Karpas-422 (cell line): ENCODE measurements around the gene PEX16. TPM values are rescaled to one million over a fixed set of nuclear protein-coding genes. Genes with fewer than 3 reads are reported as not detected.

Experiments used
- DNase-seq: peaks from one replicate; pipeline ENCODE4 v3.0.0-alpha.2; 2015
- H2AFZ ChIP-seq: fragments of 200-600 bp; sonication (generic); 2 replicates; pipeline ENCODE4 v1.6.1; 2014; ENCODE audit warnings: antibody characterized with exemption, low read length, mixed read lengths
- H3K27ac ChIP-seq: fragments of 200-600 bp; sonication (generic); 2 replicates; pipeline ENCODE4 v1.5.1; 2014; ENCODE audit warnings: mild to moderate bottlenecking, low read length, moderate library complexity
- H3K27me3 ChIP-seq: fragments of 200-600 bp; sonication (generic); 2 replicates; pipeline ENCODE4 v1.6.1; 2014; ENCODE audit warnings: low read length, mixed read lengths
- H3K36me3 ChIP-seq: fragments of 200-600 bp; sonication (generic); 2 replicates; pipeline ENCODE4 v1.6.1; 2014; ENCODE audit warnings: low read length, mixed read lengths; ENCODE audit not compliant: insufficient read depth
- H3K4me1 ChIP-seq: fragments of 200-600 bp; sonication (generic); 2 replicates; pipeline ENCODE4 v1.6.1; 2014; ENCODE audit warnings: mild to moderate bottlenecking, low read length, mixed read lengths
- H3K4me2 ChIP-seq: fragments of 200-600 bp; sonication (generic); 2 replicates; pipeline ENCODE4 v1.6.1; 2014; ENCODE audit warnings: low read length, low read depth, mild to moderate bottlenecking; ENCODE audit not compliant: poor library complexity, severe bottlenecking
- H3K4me3 ChIP-seq: fragments of 200-600 bp; sonication (generic); 2 replicates; pipeline ENCODE4 v1.5.1; 2014; ENCODE audit warnings: mild to moderate bottlenecking, antibody characterized with exemption, low read length, mixed read lengths
- H3K79me2 ChIP-seq: fragments of 200-600 bp; sonication (generic); 2 replicates; pipeline ENCODE4 v1.6.1; 2014; ENCODE audit warnings: mild to moderate bottlenecking, low read length, mixed read lengths
- H3K9ac ChIP-seq: fragments of 200-600 bp; sonication (generic); 2 replicates; pipeline ENCODE4 v1.6.0; 2014; ENCODE audit warnings: low read length
- H3K9me2 ChIP-seq: fragments of 200-600 bp; sonication (generic), shearing (Covaris generic); replicated peaks from 2 replicates; pipeline ENCODE4 v1.6.0; 2014; ENCODE audit warnings: mild to moderate bottlenecking, low read length, moderate library complexity; ENCODE audit not compliant: insufficient read depth
- H3K9me3 ChIP-seq: fragments of 300-700, 200-600 bp; sonication (generic); 2 replicates; pipeline ENCODE4 v1.6.1; 2014; ENCODE audit warnings: low read length, mixed read lengths
- H4K20me1 ChIP-seq: fragments of 200-600 bp; sonication (generic); 2 replicates; pipeline ENCODE4 v1.6.1; 2014; ENCODE audit warnings: mild to moderate bottlenecking, antibody characterized with exemption, low read length, low read depth; ENCODE audit not compliant: insufficient read depth
- total RNA-seq: library from RNA; depleted of rRNA; stranded (reverse); fragments of >200 nt; shearing (Covaris generic); gene quantifications from 2 replicates; pipeline ENCODE4 v1.2.3, GENCODE V29; 2014; ENCODE audit warnings: low replicate concordance; rRNA removed

Gene PEX16
- total RNA-seq, result 83.3 and 89.3 TPM in 2 replicates

GRCh38 chr11:45917623-45918330 is at the start of gene PEX16:
Gene PEX16, minus strand, starts transcription at chr11:45917877. Its CDS starts 66 bp downstream, at chr11:45917811.
- peak within 1 kb of the TSS; percentile 76 for H3K27ac ChIP-seq
- H3K9me2 ChIP-seq, result no peaks in the 10 kb centered on the region

GRCh38 chr11:45964911-45965389 is 47.3 kb upstream of the PEX16 start:
- peaks cover 7% of the 10 kb centered on the region for H3K4me1 ChIP-seq
- H3K9me2 ChIP-seq, result no peaks in the 10 kb centered on the region
- peak overlapping the region; percentile 22 for H3K4me2 ChIP-seq
- no peaks in the 10 kb centered on the region for H3K9me3 ChIP-seq
- peaks cover 29% of the 10 kb centered on the region for H3K36me3 ChIP-seq
- peaks cover 3% of the 10 kb centered on the region; the same call in 1 of the 2 replicates for H3K79me2 ChIP-seq
- no peak overlapping the region for H3K4me3 ChIP-seq
- no peak overlapping the region for H2AFZ ChIP-seq
- H3K27ac ChIP-seq, result no peak overlapping the region
- no peaks in the 10 kb centered on the region for H4K20me1 ChIP-seq
- H3K9ac ChIP-seq, result no peak overlapping the region
- DNase-seq, result peak; percentile 93
- H3K27me3 ChIP-seq, result no peaks in the 10 kb centered on the region

More at GRCh38 chr11:45917623-45918330, at the start of gene PEX16:
- Histone ChIP-seq H3K9me3 (no peaks in the 10 kb centered on the region), H4K20me1 (peaks cover 4% of the 10 kb centered on the region; the same call in 1 of the 2 replicates), H2AFZ (peak within 1 kb of the TSS; percentile 67; the same call in 1 of the 2 replicates), H3K36me3 (no peaks in the 10 kb centered on the region; the same call in none of the 2 replicates), H3K27me3 (no peaks in the 10 kb centered on the region), H3K4me1 (peaks cover 32% of the 10 kb centered on the region), H3K4me2 (peak within 1 kb of the TSS; percentile 94), H3K9ac (peak within 1 kb of the TSS; percentile 97), H3K4me3 (peak within 1 kb of the TSS; percentile 95), H3K79me2 (peaks cover 25% of the 10 kb centered on the region)
- peak; percentile 99 for DNase-seq

GRCh38 chr11:45961751-45962240 is 44.1 kb upstream of the PEX16 start:
- Histone ChIP-seq H3K4me2 (no peak overlapping the region), H4K20me1 (no peaks in the 10 kb centered on the region), H3K27ac (no peak overlapping the region), H3K4me3 (no peak overlapping the region), H3K9me2 (no peaks in the 10 kb centered on the region), H3K9ac (no peak overlapping the region), H3K36me3 (peaks cover 31% of the 10 kb centered on the region), H3K4me1 (peaks cover 7% of the 10 kb centered on the region), H3K9me3 (no peaks in the 10 kb centered on the region), H3K79me2 (peaks cover 16% of the 10 kb centered on the region), H3K27me3 (no peaks in the 10 kb centered on the region), H2AFZ (no peak overlapping the region)
- DNase-seq, result no peak

- H3K4me1 ChIP-seq, result peaks cover 7% of the 10 kb centered on the region
- no peak overlapping the region for H2AFZ ChIP-seq
- H3K4me3 ChIP-seq, result no peak overlapping the region
- H3K9me3 ChIP-seq, result no peaks in the 10 kb centered on the region
- no peak for DNase-seq
- H4K20me1 ChIP-seq, result no peaks in the 10 kb centered on the region
- H3K4me2 ChIP-seq, result no peak overlapping the region
- peaks cover 35% of the 10 kb centered on the region for H3K36me3 ChIP-seq
- no peaks in the 10 kb centered on the region for H3K27me3 ChIP-seq
- no peak overlapping the region for H3K27ac ChIP-seq
- no peak overlapping the region for H3K9ac ChIP-seq
- no peaks in the 10 kb centered on the region for H3K9me2 ChIP-seq
- peaks cover 16% of the 10 kb centered on the region for H3K79me2 ChIP-seq
Observed at GRCh38 chr11:45960387-45961095, 42.9 kb upstream of the PEX16 start.

GRCh38 chr11:45959851-45960250 is 42.2 kb upstream of the PEX16 start:
- H3K4me2 ChIP-seq, result no peak overlapping the region
- no peak overlapping the region for H3K9ac ChIP-seq

GRCh38 chr11:45949992-45950407 is 32.3 kb upstream of the PEX16 start:
- H3K79me2 ChIP-seq, result no peaks in the 10 kb centered on the region
- H3K36me3 ChIP-seq, result peaks cover 29% of the 10 kb centered on the region; the same call in 1 of the 2 replicates
- H3K9me3 ChIP-seq, result no peaks in the 10 kb centered on the region
- no peak for DNase-seq
- no peak overlapping the region for H3K4me2 ChIP-seq
- no peaks in the 10 kb centered on the region for H3K9me2 ChIP-seq
- H3K27ac ChIP-seq, result no peak overlapping the region
- no peaks in the 10 kb centered on the region for H4K20me1 ChIP-seq
- H3K4me3 ChIP-seq, result no peak overlapping the region
- H3K4me1 ChIP-seq, result peaks cover 21% of the 10 kb centered on the region
- no peaks in the 10 kb centered on the region for H3K27me3 ChIP-seq
- H2AFZ ChIP-seq, result no peak overlapping the region
- no peak overlapping the region for H3K9ac ChIP-seq

More at GRCh38 chr11:45959851-45960250, 42.2 kb upstream of the PEX16 start:
- Histone ChIP-seq H3K79me2 (peaks cover 16% of the 10 kb centered on the region), H3K27ac (no peak overlapping the region), H4K20me1 (no peaks in the 10 kb centered on the region), H3K4me1 (peaks cover 3% of the 10 kb centered on the region), H3K27me3 (no peaks in the 10 kb centered on the region), H3K4me3 (no peak overlapping the region), H2AFZ (no peak overlapping the region), H3K9me2 (no peaks in the 10 kb centered on the region), H3K36me3 (peaks cover 37% of the 10 kb centered on the region), H3K9me3 (no peaks in the 10 kb centered on the region)
- no peak for DNase-seq

GRCh38 chr11:45948356-45948755 is 30.7 kb upstream of the PEX16 start:
- H3K4me1 ChIP-seq, result peaks cover 12% of the 10 kb centered on the region
- H3K9me3 ChIP-seq, result no peaks in the 10 kb centered on the region
- H3K79me2 ChIP-seq, result no peaks in the 10 kb centered on the region
- H2AFZ ChIP-seq, result no peak overlapping the region
- no peaks in the 10 kb centered on the region for H3K9me2 ChIP-seq
- no peak overlapping the region for H3K4me3 ChIP-seq
- H3K4me2 ChIP-seq, result no peak overlapping the region
- no peaks in the 10 kb centered on the region for H3K27me3 ChIP-seq
- no peak overlapping the region for H3K9ac ChIP-seq
- peaks cover 35% of the 10 kb centered on the region; the same call in 1 of the 2 replicates for H3K36me3 ChIP-seq
- H4K20me1 ChIP-seq, result no peaks in the 10 kb centered on the region
- H3K27ac ChIP-seq, result no peak overlapping the region
- no peak for DNase-seq

- Histone ChIP-seq H3K4me2 (no peak overlapping the region), H3K36me3 (peaks cover 35% of the 10 kb centered on the region; the same call in 1 of the 2 replicates), H3K9ac (no peak overlapping the region), H2AFZ (no peak overlapping the region), H4K20me1 (no peaks in the 10 kb centered on the region), H3K27ac (no peak overlapping the region), H3K9me3 (no peaks in the 10 kb centered on the region), H3K79me2 (no peaks in the 10 kb centered on the region), H3K4me1 (peaks cover 7% of the 10 kb centered on the region), H3K9me2 (no peaks in the 10 kb centered on the region), H3K27me3 (no peaks in the 10 kb centered on the region), H3K4me3 (no peak overlapping the region)
- no peak for DNase-seq
Observed at GRCh38 chr11:45947885-45948284, 30.2 kb upstream of the PEX16 start.
